HG02798 (cell line): Measurements from ENCODE around the gene KCNK17.

ENCODE experiments used
- ATAC-seq: cut with Tn5 transposase; IDR thresholded peaks from one replicate; pipeline ENCODE4 v1.9.1; 2021; ENCODE audit warnings: mild to moderate bottlenecking; ENCODE audit not compliant: unreplicated experiment, poor library complexity

The KCNK17 gene

GRCh38 chr6:39274903-39275302, 39.3 kb downstream of the KCNK17 start:
- no peak for ATAC-seq

GRCh38 chr6:39274471-39274870, 39.7 kb downstream of the KCNK17 start:
- no peak for ATAC-seq

- no peak for ATAC-seq
Observed at GRCh38 chr6:39273406-39273821, 40.8 kb downstream of the KCNK17 start.

- no peak for ATAC-seq
Observed at GRCh38 chr6:39269961-39270360, 44.3 kb downstream of the KCNK17 start.

- ATAC-seq, result no peak
Observed at GRCh38 chr6:39268721-39269120, 45.5 kb downstream of the KCNK17 start.

- no peak for ATAC-seq
Observed at GRCh38 chr6:39268171-39268570, 46.0 kb downstream of the KCNK17 start.

- no peak for ATAC-seq
Observed at GRCh38 chr6:39266782-39267355, 47.4 kb downstream of the KCNK17 start.

GRCh38 chr6:39266375-39266774, 47.8 kb downstream of the KCNK17 start:
- no peak for ATAC-seq

GRCh38 chr6:39263303-39264037, 50.7 kb downstream of the KCNK17 start:
- ATAC-seq, result no peak

GRCh38 chr6:39261751-39262150, 52.5 kb downstream of the KCNK17 start:
- ATAC-seq, result no peak

GRCh38 chr6:39260953-39261352, 53.3 kb downstream of the KCNK17 start:
- no peak for ATAC-seq

- no peak for ATAC-seq
Observed at GRCh38 chr6:39260456-39260855, 53.8 kb downstream of the KCNK17 start.

- ATAC-seq, result no peak
Observed at GRCh38 chr6:39256294-39256940, 57.8 kb downstream of the KCNK17 start.

GRCh38 chr6:39254999-39255535, 59.2 kb downstream of the KCNK17 start:
- ATAC-seq, result no peak

- no peak for ATAC-seq
Observed at GRCh38 chr6:39251406-39251805, 62.8 kb downstream of the KCNK17 start.

GRCh38 chr6:39250507-39250906, 63.7 kb downstream of the KCNK17 start:
- no peak for ATAC-seq

- ATAC-seq, result no peak
Observed at GRCh38 chr6:39249278-39249677, 64.9 kb downstream of the KCNK17 start.
